Bronchial epithelial cell (primary cell): Measurements from ENCODE around the gene IQCH. TPM values are rescaled to one million over a fixed set of nuclear protein-coding genes. Genes with fewer than 3 reads are reported as not detected.
A peak's percentile ranks its signal among the peaks of the same experiment; 100 is the strongest.

ENCODE experiments used
- DNase-seq: peaks from one replicate; pipeline ENCODE4 v3.0.0-alpha.2; 2010; ENCODE audit warnings: low read depth
- FAIRE-seq: peaks from 2 replicates; lab custom pipeline; 2011; peaks lifted over from hg19 to GRCh38; lab: Jason Lieb, UNC
- H3K27me3 ChIP-seq: 2 replicates; pipeline ENCODE4 v1.5.1; 2011; ENCODE audit warnings: low read length; ENCODE audit not compliant: control insufficient read depth, insufficient read depth
- H3K36me3 ChIP-seq: 2 replicates; pipeline ENCODE4 v1.5.1; 2011; ENCODE audit warnings: low read length; ENCODE audit not compliant: control insufficient read depth, insufficient read depth
- H3K4me3 ChIP-seq: 2 replicates; pipeline ENCODE4 v1.5.1; 2011; ENCODE audit warnings: mild to moderate bottlenecking, low read depth, low read length, control low read depth
- CTCF ChIP-seq: IDR thresholded peaks from 2 replicates; pipeline ENCODE4 v1.5.1; 2011; ENCODE audit warnings: mild to moderate bottlenecking, moderate library complexity, low read length, control low read depth, inconsistent platforms; ENCODE audit not compliant: insufficient read depth, severe bottlenecking
- total RNA-seq: library from RNA; depleted of rRNA; stranded (reverse); fragments of >200 nt; gene quantifications from 2 replicates; pipeline ENCODE4 v1.2.1, GENCODE V29; 2014

IQCH gene
- total RNA-seq, 1 donor from 2014 or later, result 1.1 TPM

- H3K27me3 ChIP-seq, result no peaks in the 10 kb centered on the region
- TF ChIP-seq CTCF, result peak; percentile 26
- H3K36me3 ChIP-seq, result no peaks in the 10 kb centered on the region
- peak; percentile 23 for DNase-seq
- no peak overlapping the region for H3K4me3 ChIP-seq
- no peak for FAIRE-seq
These were observed 246.7 kb downstream of the IQCH start for GRCh38 chr15:67501177-67501835.

- DNase-seq (no peak), FAIRE-seq (peak; percentile 7)
- no peak for TF ChIP-seq CTCF
- H3K36me3 ChIP-seq, result no peaks in the 10 kb centered on the region
- no peak overlapping the region for H3K4me3 ChIP-seq
- no peaks in the 10 kb centered on the region for H3K27me3 ChIP-seq
These were observed 247.4 kb downstream of the IQCH start for GRCh38 chr15:67501836-67502461.

DNA sequence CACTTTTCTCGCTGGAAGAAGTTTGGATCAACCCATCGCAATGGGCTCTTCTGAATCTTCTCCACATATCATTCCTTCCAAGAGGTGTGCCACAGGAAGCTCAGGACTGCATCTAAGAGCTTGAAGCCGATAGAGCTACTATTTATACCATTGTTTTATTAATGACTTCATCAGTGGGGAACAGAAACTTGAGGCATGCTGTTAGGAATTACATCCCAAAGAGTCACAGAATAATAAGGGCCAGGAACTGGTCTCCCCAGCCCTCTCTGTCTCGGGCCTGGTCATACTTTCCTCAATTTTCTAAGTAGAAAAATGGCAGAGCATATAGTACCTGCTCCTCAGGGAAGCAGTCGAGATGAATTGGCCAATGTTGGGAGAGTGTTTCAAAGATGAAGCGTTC is 249.5 kb downstream of the IQCH start:
- no peak overlapping the region for H3K4me3 ChIP-seq
- FAIRE-seq (no peak), DNase-seq (no peak)
- no peaks in the 10 kb centered on the region for H3K27me3 ChIP-seq
- no peak for TF ChIP-seq CTCF
- no peaks in the 10 kb centered on the region for H3K36me3 ChIP-seq

DNA sequence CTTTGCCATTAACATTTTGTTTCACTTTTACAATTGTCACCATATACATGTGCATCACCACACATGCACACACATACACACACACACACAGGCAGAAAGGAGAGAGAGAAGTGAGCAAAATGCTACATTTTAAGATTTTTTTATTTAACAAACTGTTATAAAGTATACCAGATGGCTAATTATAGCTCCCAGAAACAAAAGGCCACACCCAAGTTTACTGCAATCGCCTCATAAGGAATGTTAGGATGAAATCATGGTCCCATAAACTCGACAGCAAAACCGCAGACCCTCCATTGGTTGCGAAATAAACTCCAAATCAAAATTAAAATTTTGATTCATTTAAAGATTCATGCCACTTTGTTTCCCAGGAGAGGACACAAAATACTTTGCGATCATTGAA is 250.2 kb downstream of the IQCH start:
- no peak for FAIRE-seq
- no peak for DNase-seq
- no peaks in the 10 kb centered on the region for H3K36me3 ChIP-seq
- no peak for TF ChIP-seq CTCF
- no peak overlapping the region for H3K4me3 ChIP-seq
- H3K27me3 ChIP-seq, result no peaks in the 10 kb centered on the region

GRCh38 chr15:67505675-67506572 is 251.3 kb downstream of the IQCH start:
- FAIRE-seq (no peak), DNase-seq (no peak)
- no peak overlapping the region for H3K4me3 ChIP-seq
- no peak for TF ChIP-seq CTCF
- H3K27me3 ChIP-seq, result no peaks in the 10 kb centered on the region
- no peaks in the 10 kb centered on the region for H3K36me3 ChIP-seq
